ENCODE data around the gene ADSS1.

GRCh38 chr14:104794993-104795780, 71.2 kb downstream of the ADSS1 start, which contains the start of gene AKT1:
- TF ChIP-seq POLR2A (IDR thresholded peaks at IDR 0.05): no peak
- TF ChIP-seq, protein P1, sequence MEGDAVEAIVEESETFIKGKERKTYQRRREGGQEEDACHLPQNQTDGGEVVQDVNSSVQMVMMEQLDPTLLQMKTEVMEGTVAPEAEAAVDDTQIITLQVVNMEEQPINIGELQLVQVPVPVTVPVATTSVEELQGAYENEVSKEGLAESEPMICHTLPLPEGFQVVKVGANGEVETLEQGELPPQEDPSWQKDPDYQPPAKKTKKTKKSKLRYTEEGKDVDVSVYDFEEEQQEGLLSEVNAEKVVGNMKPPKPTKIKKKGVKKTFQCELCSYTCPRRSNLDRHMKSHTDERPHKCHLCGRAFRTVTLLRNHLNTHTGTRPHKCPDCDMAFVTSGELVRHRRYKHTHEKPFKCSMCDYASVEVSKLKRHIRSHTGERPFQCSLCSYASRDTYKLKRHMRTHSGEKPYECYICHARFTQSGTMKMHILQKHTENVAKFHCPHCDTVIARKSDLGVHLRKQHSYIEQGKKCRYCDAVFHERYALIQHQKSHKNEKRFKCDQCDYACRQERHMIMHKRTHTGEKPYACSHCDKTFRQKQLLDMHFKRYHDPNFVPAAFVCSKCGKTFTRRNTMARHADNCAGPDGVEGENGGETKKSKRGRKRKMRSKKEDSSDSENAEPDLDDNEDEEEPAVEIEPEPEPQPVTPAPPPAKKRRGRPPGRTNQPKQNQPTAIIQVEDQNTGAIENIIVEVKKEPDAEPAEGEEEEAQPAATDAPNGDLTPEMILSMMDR (IDR thresholded peaks at IDR 0.05): no peak
